Neural cell (in vitro differentiated cells): ENCODE results near the gene CCDC33. TPM values are rescaled to one million over a fixed set of nuclear protein-coding genes. Genes with fewer than 3 reads are reported as not detected.

ENCODE experiments used
- H2AFZ ChIP-seq: fragments of 200-600, 300-800 bp; sonication (generic), shearing (Covaris generic); 2 replicates; pipeline ENCODE4 v1.6.0; 2014; ENCODE audit warnings: low read depth, mild to moderate bottlenecking, antibody characterized with exemption, low read length, moderate library complexity
- H3F3A ChIP-seq: fragments of 200-600 bp; shearing (Covaris generic); 2 replicates; pipeline ENCODE4 v1.6.1; 2016; ENCODE audit warnings: mild to moderate bottlenecking, moderate library complexity, mixed read lengths, antibody characterized with exemption, low read length; ENCODE audit not compliant: insufficient read depth, poor library complexity, severe bottlenecking
- H3K27ac ChIP-seq: fragments of 200-600, 300-800 bp; sonication (generic), shearing (Covaris generic); 2 replicates; pipeline ENCODE4 v1.5.1; 2014; ENCODE audit warnings: mild to moderate bottlenecking, low read length, moderate library complexity
- H3K27me3 ChIP-seq: fragments of 300-800, 200-600 bp; sonication (generic), shearing (Covaris generic); 2 replicates; pipeline ENCODE4 v1.6.0; 2014; ENCODE audit warnings: mild to moderate bottlenecking, low read depth, low read length, moderate library complexity; ENCODE audit not compliant: insufficient read depth
- H3K36me3 ChIP-seq: fragments of 300-800, 200-600 bp; sonication (generic), shearing (Covaris generic); 2 replicates; pipeline ENCODE4 v1.5.1; 2014; ENCODE audit warnings: mild to moderate bottlenecking, antibody characterized with exemption, low read length, moderate library complexity; ENCODE audit not compliant: insufficient read depth
- H3K4me2 ChIP-seq: fragments of 300-800, 200-600 bp; sonication (generic), shearing (Covaris generic); 2 replicates; pipeline ENCODE4 v1.6.0; 2014; ENCODE audit warnings: mild to moderate bottlenecking, low read length
- H3K4me3 ChIP-seq: fragments of 300-800, 200-600 bp; sonication (generic), shearing (Covaris generic); 2 replicates; pipeline ENCODE4 v1.5.1; 2014; ENCODE audit warnings: mild to moderate bottlenecking, low read length, moderate library complexity
- H3K79me2 ChIP-seq: fragments of 200-600 bp; shearing (Covaris generic); replicated peaks from 2 replicates; pipeline ENCODE4 v1.6.0; 2014; ENCODE audit warnings: mild to moderate bottlenecking, low read length, moderate library complexity; ENCODE audit not compliant: insufficient read depth
- H3K9ac ChIP-seq: fragments of 300-800, 200-600 bp; sonication (generic), shearing (Covaris generic); 2 replicates; pipeline ENCODE4 v1.6.1; 2016; ENCODE audit warnings: mild to moderate bottlenecking, low read length, mixed read lengths
- H3K9me2 ChIP-seq: fragments of 200-600 bp; shearing (Covaris generic); 2 replicates; pipeline ENCODE4 v1.6.1; 2016; ENCODE audit warnings: mild to moderate bottlenecking, low read length, mixed read lengths; ENCODE audit not compliant: insufficient read depth
- H3K9me3 ChIP-seq: fragments of 200-600, 300-800 bp; sonication (generic), shearing (Covaris generic); 2 replicates; pipeline ENCODE4 v1.6.1; 2016; ENCODE audit warnings: mild to moderate bottlenecking, mixed run types, low read length, moderate library complexity, mixed read lengths
- H4K20me1 ChIP-seq: fragments of 200-600 bp; shearing (Covaris generic); 2 replicates; pipeline ENCODE4 v1.6.1; 2016; ENCODE audit warnings: mild to moderate bottlenecking, mixed run types; ENCODE audit not compliant: insufficient read depth
- RAD21 ChIP-seq: fragments of 450-650 bp; conservative IDR thresholded peaks from 2 replicates; pipeline ENCODE4 v1.6.1; 2014; ENCODE audit warnings: antibody characterized with exemption, mild to moderate bottlenecking, moderate library complexity
- REST ChIP-seq: IDR thresholded peaks from 2 replicates; pipeline ENCODE4 v1.6.1; 2012; ENCODE audit warnings: borderline replicate concordance
- SMC3 ChIP-seq: fragments of 450-650 bp; conservative IDR thresholded peaks from 2 replicates; pipeline ENCODE4 v1.6.1; 2014; ENCODE audit warnings: antibody characterized with exemption, mild to moderate bottlenecking, moderate library complexity; ENCODE audit not compliant: poor library complexity
- TAF1 ChIP-seq: IDR thresholded peaks from 2 replicates; pipeline ENCODE4 v1.6.1; 2012; ENCODE audit warnings: low read depth
- polyA plus RNA-seq: library from polyadenylated mRNA; depleted of rRNA; stranded (reverse); fragments of >200 nt; gene quantifications from 2 replicates; pipeline ENCODE4 v1.2.3, GENCODE V29; 2014

Gene CCDC33
- polyA plus RNA-seq, 1 donor from 2014 or later = 1.4 TPM

GRCh38 chr15:74276560-74276959 is 40.4 kb downstream of the CCDC33 start:
- H3K9ac ChIP-seq = no peak overlapping the region
- H3K9me3 ChIP-seq = no peaks in the 10 kb centered on the region
- no peak overlapping the region for H2AFZ ChIP-seq
- no peaks in the 10 kb centered on the region for H3K36me3 ChIP-seq
- H3K79me2 ChIP-seq = no peaks in the 10 kb centered on the region
- H3K4me3 ChIP-seq = no peak overlapping the region
- H4K20me1 ChIP-seq = no peaks in the 10 kb centered on the region
- TF ChIP-seq REST = no peak
- no peak for TF ChIP-seq TAF1
- TF ChIP-seq SMC3 = no peak
- H3K27me3 ChIP-seq = no peaks in the 10 kb centered on the region
- no peaks in the 10 kb centered on the region for H3K9me2 ChIP-seq
- H3F3A ChIP-seq = no peaks in the 10 kb centered on the region
- H3K27ac ChIP-seq = no peak overlapping the region
- no peak overlapping the region for H3K4me2 ChIP-seq

- no peaks in the 10 kb centered on the region for H3F3A ChIP-seq
- no peak for TF ChIP-seq REST
- no peak overlapping the region for H3K27ac ChIP-seq
- H2AFZ ChIP-seq = no peak overlapping the region
- no peak overlapping the region for H3K4me2 ChIP-seq
- H3K9me3 ChIP-seq = no peaks in the 10 kb centered on the region
- no peaks in the 10 kb centered on the region for H3K9me2 ChIP-seq
- H4K20me1 ChIP-seq = no peaks in the 10 kb centered on the region
- no peak overlapping the region for H3K9ac ChIP-seq
- H3K4me3 ChIP-seq = no peak overlapping the region
- no peaks in the 10 kb centered on the region for H3K79me2 ChIP-seq
- H3K36me3 ChIP-seq = no peaks in the 10 kb centered on the region
- H3K27me3 ChIP-seq = no peaks in the 10 kb centered on the region
Measured at GRCh38 chr15:74277242-74277810, 41.2 kb downstream of the CCDC33 start.

- no peak overlapping the region for H3K27ac ChIP-seq
- H4K20me1 ChIP-seq = no peaks in the 10 kb centered on the region
- no peaks in the 10 kb centered on the region for H3K9me2 ChIP-seq
- no peaks in the 10 kb centered on the region for H3K36me3 ChIP-seq
- no peaks in the 10 kb centered on the region for H3F3A ChIP-seq
- H3K79me2 ChIP-seq = no peaks in the 10 kb centered on the region
- no peaks in the 10 kb centered on the region for H3K9me3 ChIP-seq
- no peak overlapping the region for H2AFZ ChIP-seq
- H3K27me3 ChIP-seq = no peaks in the 10 kb centered on the region
- no peak overlapping the region for H3K4me2 ChIP-seq
- no peak for TF ChIP-seq RAD21
- no peak overlapping the region for H3K9ac ChIP-seq
- H3K4me3 ChIP-seq = no peak overlapping the region
Measured at GRCh38 chr15:74278207-74278606, 42.1 kb downstream of the CCDC33 start.
